Neutrophil (primary cell): ENCODE data around the gene SLC25A26.

Source experiments
- H3K27ac ChIP-seq: fragments of 200-600 bp; sonication (generic); 2 replicates; pipeline ENCODE4 v1.5.1; 2016; ENCODE audit warnings: mild to moderate bottlenecking, moderate library complexity
- H3K27me3 ChIP-seq: fragments of 200-600 bp; sonication (generic); 2 replicates; pipeline ENCODE4 v1.6.0; 2016; ENCODE audit warnings: mild to moderate bottlenecking
- H3K36me3 ChIP-seq: fragments of 200-600 bp; sonication (generic); 2 replicates; pipeline ENCODE4 v1.5.1; 2017
- H3K4me1 ChIP-seq, 2 experiments: fragments of 200-600 bp in 1 of 2; sonication (generic) in 1 of 2; 1 replicate in 1 of 2; 2 replicates in 1 of 2; pipeline versions ENCODE4 v1.5.1 to v1.6.1; 2013 to 2016; ENCODE audit warnings: low read depth in 1 of 2, low read length in 1 of 2, mild to moderate bottlenecking in 1 of 2, moderate library complexity in 1 of 2; ENCODE audit not compliant: control insufficient read depth in 1 of 2, insufficient read depth in 1 of 2
- H3K4me3 ChIP-seq, 2 experiments: fragments of 200-600 bp in 1 of 2; sonication (generic) in 1 of 2; 1 replicate in 1 of 2; 2 replicates in 1 of 2; pipeline ENCODE4 v1.5.1; 2013 to 2016; ENCODE audit warnings: low read depth in 1 of 2, low read length in 1 of 2, mild to moderate bottlenecking in 1 of 2, moderate library complexity in 1 of 2
- H3K9me3 ChIP-seq: fragments of 200-600 bp; sonication (generic); 2 replicates; pipeline ENCODE4 v1.5.1; 2016
- CTCF ChIP-seq: fragments of 200-600 bp; sonication (generic); IDR thresholded peaks from 2 replicates; pipeline ENCODE4 v1.5.1; 2016; ENCODE audit warnings: antibody characterized with exemption

The SLC25A26 gene

GRCh38 chr3:66353039-66353438 lies 132.2 kb downstream of the SLC25A26 start:
- H3K27ac ChIP-seq = no peak overlapping the region

GRCh38 chr3:66353530-66353929 lies 132.7 kb downstream of the SLC25A26 start:
- H3K4me1 ChIP-seq = no peaks in the 10 kb centered on the region
- H3K36me3 ChIP-seq = no peaks in the 10 kb centered on the region
- H3K9me3 ChIP-seq = no peaks in the 10 kb centered on the region
- H3K27ac ChIP-seq = no peak overlapping the region
- no peak overlapping the region for H3K4me3 ChIP-seq
- TF ChIP-seq CTCF = no peak
- no peaks in the 10 kb centered on the region for H3K27me3 ChIP-seq

More at GRCh38 chr3:66353039-66353438, 132.2 kb downstream of the SLC25A26 start:
- Histone ChIP-seq H3K4me3 (no peak overlapping the region), H3K27me3 (no peaks in the 10 kb centered on the region), H3K9me3 (no peaks in the 10 kb centered on the region), H3K36me3 (no peaks in the 10 kb centered on the region), H3K4me1 (no peaks in the 10 kb centered on the region)
- TF ChIP-seq CTCF = no peak

- H3K27ac ChIP-seq = no peak overlapping the region
Observed at GRCh38 chr3:66354001-66354400, 133.2 kb downstream of the SLC25A26 start.

GRCh38 chr3:66355394-66355793 lies 134.6 kb downstream of the SLC25A26 start:
- H3K36me3 ChIP-seq = no peaks in the 10 kb centered on the region
- no peaks in the 10 kb centered on the region for H3K9me3 ChIP-seq
- H3K27me3 ChIP-seq = no peaks in the 10 kb centered on the region
- no peak for TF ChIP-seq CTCF
- no peak overlapping the region for H3K27ac ChIP-seq
- H3K4me1 ChIP-seq = no peaks in the 10 kb centered on the region
- no peak overlapping the region for H3K4me3 ChIP-seq

More at GRCh38 chr3:66354001-66354400, 133.2 kb downstream of the SLC25A26 start:
- no peak for TF ChIP-seq CTCF
- Histone ChIP-seq H3K9me3 (no peaks in the 10 kb centered on the region), H3K27me3 (no peaks in the 10 kb centered on the region), H3K4me3 (no peak overlapping the region), H3K4me1 (no peaks in the 10 kb centered on the region), H3K36me3 (no peaks in the 10 kb centered on the region)

GRCh38 chr3:66355997-66356396 lies 135.2 kb downstream of the SLC25A26 start:
- Histone ChIP-seq H3K4me1 (no peaks in the 10 kb centered on the region), H3K36me3 (no peaks in the 10 kb centered on the region), H3K27me3 (no peaks in the 10 kb centered on the region), H3K4me3 (no peak overlapping the region), H3K9me3 (no peaks in the 10 kb centered on the region), H3K27ac (no peak overlapping the region)
- no peak for TF ChIP-seq CTCF

- TF ChIP-seq CTCF = no peak
- H3K4me3 ChIP-seq = no peak overlapping the region
- no peaks in the 10 kb centered on the region for H3K4me1 ChIP-seq
- no peak overlapping the region for H3K27ac ChIP-seq
- H3K27me3 ChIP-seq = no peaks in the 10 kb centered on the region
- H3K9me3 ChIP-seq = no peaks in the 10 kb centered on the region
- no peaks in the 10 kb centered on the region for H3K36me3 ChIP-seq
Observed at GRCh38 chr3:66361356-66361755, 140.6 kb downstream of the SLC25A26 start.
